CD4-positive, alpha-beta T cell treated with Interleukin-6 for 4 hours (primary cell): ENCODE measurements around the gene GRM5.

ENCODE experiments used
- DNase-seq: peaks from one replicate; pipeline ENCODE4 v3.0.0-alpha.2; 2020; ENCODE audit warnings: mixed read lengths

Gene GRM5

GRCh38 chr11:88692306-88693086 is 373.3 kb downstream of the GRM5 start:
- DNase-seq: no peak

DNA sequence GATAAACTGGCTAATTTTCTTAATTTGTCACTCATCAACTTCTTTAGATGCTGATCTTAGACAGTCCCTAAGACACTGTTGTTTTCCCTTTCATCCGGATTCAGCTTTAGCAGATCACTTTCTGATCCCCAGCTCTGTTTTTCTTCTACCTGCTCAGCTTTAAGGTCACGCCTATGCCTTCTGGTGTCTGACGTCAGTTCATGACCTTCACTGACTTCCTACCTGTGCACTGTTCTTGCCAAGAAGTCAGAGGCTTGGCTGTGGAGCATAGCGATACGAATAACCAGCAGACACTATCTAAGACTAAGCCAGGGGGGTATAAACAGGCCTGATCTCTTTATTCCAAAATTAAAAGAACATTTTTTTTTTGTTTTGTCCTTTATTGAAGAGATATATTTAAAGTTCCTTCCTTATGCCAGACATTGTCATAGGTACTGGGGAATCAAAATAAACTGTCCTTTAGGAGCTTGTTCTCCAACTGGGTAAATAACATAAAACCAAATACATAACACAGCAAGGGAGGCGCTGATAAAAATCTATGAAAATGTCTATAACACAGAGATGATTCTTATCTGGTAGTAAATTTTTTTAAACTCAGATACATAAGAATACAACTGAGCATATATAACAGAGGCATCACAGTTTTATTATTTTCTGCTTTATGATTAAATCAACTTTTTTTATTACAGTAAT is 376.1 kb downstream of the GRM5 start:
- peak; percentile 12 for DNase-seq

DNA sequence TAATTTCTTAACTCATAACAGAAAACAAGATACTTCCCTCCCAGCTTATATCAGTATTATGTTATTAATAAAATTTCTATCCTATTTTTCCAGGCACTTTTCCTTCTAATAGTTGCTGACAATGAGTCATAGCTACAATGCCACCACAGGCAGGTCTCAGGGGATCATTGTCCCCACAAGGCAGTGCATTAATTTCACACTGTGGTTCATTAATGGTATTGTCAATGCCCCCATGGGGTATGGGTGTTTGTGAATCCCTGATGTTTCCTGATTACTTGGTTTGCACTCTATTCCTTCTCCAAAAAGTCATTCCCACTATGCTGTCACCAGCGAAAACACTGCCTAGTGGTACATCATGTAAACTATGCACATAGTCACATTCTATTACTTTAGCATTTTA is 382.8 kb downstream of the GRM5 start:
- no peak for DNase-seq

DNA sequence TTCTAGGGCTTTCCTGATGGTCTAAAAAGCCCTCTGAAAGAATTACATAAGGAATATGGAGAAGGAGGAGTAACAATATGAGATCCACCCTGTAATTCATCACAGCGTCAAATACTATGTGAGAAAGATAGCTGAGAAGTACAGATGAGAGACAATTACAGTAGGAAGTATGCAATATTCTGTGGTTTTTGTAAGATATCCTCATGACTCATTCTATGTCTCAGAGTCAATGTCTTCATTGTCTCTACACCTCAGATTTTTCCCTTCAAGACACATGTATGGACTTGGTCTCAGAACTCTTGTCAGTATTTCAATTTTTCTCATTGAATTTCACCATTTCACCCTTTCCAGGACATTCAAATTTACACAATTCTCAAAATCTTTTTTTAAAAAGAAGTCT is 385.0 kb downstream of the GRM5 start:
- no peak for DNase-seq

DNA sequence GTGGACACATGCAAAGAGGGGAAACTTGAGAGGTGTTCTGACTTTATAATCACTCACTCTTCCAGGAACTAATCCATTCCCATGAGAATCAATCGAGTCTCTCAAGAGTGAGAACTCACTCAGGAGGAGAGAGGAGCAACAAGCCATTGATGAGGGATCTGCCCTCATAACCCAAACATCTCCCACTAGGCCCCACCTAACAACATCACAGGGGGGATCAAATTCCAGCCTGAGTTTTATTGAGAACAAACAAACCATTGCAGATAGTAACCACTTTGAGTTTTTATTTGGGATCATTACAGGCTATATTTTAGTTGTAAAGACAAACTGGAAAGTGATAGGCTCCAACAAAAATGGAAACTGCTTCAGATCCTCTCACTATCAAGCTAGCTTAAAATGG is 399.4 kb downstream of the GRM5 start:
- DNase-seq: no peak

DNA sequence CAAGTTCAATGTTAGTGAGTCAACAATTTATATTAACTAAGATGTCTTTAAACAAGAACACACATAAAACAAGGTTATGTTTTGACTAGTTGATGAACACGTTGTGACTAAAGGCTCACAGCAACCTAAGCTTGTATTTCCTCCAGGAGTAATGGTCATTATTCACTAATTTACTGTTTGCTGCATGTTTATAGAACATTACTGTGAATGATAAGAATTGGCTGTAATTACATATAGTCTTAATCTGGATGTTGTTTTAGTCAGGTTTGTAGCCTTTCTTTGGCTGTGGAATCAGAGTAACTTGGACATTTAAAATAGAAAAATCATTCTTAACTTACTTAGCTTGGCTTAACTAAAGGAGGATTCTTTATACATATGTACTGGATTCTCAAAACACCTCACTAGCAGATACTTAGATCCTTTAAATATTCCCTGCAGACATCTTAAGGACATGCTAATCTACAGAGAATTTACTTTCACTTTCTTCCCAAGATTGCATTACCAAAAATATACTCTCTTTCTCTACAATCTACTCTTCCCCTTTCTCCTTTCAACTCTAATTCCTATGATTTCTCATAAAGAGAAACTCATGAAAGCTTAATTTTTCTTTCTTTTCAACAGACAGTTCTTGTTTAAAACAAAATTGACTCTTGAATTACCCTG is 408.6 kb downstream of the GRM5 start:
- no peak for DNase-seq

GRCh38 chr11:88656283-88656682 is 409.5 kb downstream of the GRM5 start:
- no peak for DNase-seq

DNA sequence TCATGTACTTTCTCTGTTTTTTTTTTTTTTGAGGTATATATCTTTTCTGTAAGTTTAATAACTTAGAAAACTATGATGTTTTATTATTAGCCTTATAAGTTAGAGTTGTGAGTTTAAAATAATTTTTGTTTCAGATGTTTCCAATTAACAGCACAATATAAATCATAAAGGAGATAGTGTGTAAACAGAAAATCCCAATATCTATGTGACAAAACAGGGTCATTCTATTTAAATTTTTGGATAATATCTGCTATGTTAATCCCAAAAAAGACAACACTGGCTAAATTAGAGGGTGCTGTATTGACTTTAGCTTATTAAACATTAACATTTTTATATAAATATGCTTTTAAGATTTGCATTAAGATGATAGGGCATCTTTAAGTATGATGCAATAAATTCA is 410.1 kb downstream of the GRM5 start:
- DNase-seq: no peak

DNA sequence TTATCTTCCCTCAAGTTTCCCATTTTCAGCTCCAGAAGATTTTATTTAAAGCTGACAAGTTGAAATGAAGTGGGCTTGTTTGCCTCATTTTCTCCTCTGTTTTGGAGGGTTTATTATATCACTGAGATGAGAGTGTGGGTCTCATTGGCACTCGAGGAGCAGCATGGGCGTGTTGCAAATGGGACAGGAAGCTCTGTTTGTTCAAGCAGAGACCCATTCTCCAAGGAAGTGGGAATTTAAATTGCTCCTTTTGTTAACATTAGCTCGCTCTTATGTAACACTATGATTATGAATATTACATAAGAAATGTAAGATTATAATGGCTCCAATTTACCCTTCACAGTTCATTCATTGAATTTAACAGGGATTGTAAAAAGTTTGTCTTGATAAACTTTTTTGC is 410.6 kb downstream of the GRM5 start:
- no peak for DNase-seq

DNA sequence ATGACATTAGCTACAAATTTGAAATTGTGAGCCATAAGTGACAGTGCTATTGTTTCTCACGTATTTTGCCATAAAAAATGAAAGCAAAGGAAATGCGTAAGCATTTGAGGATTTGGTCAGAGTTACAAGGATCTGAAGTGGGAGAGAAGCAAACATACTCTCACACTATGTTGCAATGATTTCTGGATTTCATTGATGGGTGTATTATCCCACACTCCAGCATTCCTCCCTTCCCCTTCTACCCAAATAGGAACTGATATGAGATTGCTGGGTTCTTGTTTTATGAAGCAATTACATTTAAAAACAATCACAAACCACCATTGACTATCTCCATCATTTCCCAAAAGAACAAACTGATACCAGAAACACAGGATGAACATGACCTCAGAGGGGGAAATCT is 414.2 kb downstream of the GRM5 start:
- no peak for DNase-seq

DNA sequence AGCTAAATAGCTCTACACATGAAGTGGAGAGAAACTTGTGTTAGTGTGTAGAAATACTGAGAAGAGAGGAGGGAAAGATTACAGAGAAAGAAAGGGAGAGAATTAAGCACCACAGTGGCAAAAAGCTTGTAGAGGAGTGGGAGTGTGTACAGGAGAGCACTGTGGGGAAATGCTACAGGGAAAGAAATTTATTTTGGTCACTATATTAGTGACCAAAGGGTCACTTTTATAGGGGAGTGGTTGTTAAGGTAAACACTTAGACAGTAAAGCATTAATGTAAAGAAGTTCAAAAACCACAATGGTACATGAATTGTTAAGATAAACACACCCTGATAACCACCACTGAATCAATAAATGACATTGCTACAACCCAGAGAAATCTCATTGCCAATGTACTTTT is 421.1 kb downstream of the GRM5 start:
- no peak for DNase-seq

- no peak for DNase-seq
These were observed 433.6 kb downstream of the GRM5 start for GRCh38 chr11:88632163-88632562.

DNA sequence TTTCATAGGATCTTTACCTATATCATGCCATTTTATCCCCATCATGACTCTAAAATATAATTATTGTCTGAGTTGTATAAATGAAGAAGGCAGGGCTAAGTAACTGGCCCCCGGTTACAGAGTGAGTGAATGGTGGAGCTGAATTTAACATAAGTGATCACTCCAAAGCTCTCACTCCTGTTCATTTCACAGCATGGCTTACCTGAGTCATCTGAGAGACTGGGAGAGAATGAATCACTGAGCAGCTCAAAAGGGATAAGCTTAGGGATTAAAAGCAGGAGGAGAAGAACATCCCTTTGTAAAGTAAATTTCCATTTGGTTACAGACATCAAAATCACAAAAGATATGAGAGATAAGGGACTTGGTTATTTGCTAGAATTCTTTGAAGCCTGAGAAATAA is 434.3 kb downstream of the GRM5 start:
- no peak for DNase-seq

DNA sequence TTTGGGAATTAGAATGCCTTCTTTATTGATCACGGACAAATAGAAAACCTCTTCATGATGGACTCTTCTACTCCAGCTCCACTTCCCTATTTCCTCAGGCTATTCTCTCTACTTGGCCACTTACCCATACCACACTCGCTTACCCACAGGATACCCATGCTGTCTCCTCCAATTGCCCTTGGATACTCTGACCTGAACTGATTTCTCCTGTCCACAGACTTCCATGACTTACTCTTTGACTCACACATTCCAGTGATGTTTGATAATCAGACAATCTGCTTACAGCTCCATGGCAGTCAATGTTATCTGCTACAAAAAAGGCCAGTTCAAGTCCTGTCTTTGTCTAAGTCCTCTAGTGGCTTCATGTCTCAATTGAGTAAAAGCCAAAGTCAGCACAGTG is 436.3 kb downstream of the GRM5 start:
- no peak for DNase-seq

- no peak for DNase-seq
These were observed 439.6 kb downstream of the GRM5 start for GRCh38 chr11:88626216-88626615.

DNA sequence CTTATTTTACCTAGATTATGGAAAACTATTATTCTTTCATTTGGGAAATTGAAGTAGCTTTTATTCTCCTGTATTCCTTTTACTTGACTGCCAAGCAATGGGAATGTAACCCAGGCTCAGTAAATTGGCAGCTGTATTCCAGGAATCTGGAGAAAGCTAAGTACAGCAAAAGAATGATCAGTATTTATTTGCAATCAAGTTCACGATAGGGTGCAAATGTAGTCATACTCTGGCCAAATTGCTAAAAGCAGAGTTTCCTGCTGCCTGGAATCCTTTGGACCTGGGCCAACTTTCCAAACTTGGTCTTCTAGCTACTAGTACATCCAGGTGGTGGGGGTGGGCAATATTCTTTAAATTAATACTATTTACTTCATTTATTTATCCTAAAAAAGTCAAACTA is 442.3 kb downstream of the GRM5 start:
- DNase-seq: no peak

DNA sequence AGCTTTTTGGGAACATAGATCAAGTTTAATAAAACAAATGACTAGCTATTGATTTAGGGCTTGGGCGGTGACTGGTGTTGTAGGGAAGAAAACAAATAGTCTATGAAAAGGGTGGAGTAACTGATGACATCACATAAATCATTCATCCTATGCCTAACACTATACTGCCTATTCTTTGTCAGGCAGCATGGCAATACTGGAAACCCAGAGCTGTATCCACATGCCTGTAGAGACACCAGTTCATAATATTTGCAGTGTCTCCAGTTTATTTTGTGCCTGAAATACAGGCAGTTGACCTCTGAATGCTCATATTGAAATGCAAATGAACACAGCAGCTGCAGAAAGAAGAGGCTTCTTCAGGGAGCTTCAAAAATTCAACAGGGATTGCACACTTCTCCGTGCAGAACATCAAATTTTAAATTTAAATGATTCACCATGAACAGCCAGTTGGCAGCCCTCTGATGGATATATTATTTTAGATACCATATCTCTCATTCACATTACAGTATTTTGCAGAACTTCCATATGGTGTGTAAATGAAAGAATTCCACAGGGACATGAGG is 445.1 kb downstream of the GRM5 start:
- no peak for DNase-seq

GRCh38 chr11:88619656-88620385 is 446.0 kb downstream of the GRM5 start:
- no peak for DNase-seq

DNA sequence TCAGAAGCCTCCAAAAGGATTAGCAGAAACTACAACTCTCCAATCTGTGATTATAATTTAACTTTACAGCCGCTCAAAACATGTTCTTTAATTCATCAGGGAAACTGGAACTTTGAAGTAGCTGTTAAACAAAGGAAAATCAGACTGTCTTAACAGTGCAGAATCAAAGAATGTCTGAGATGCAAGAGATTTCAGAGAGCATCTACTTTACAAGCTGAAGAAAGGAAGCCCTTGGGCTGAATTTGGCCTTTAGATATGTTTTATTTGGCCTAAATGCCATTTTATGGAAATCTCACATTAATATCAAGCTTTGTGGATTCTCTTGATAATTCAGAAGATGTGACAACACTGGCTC is 446.7 kb downstream of the GRM5 start:
- no peak for DNase-seq

- no peak for DNase-seq
These were observed 447.3 kb downstream of the GRM5 start for GRCh38 chr11:88618327-88619070.

- DNase-seq: no peak
These were observed 448.6 kb downstream of the GRM5 start for GRCh38 chr11:88617226-88617625.

GRCh38 chr11:88604260-88604659 is 461.5 kb downstream of the GRM5 start:
- DNase-seq: no peak
